Tibial nerve (tissue), 4 donors: ENCODE measurements around the gene ROBO1.

Experiments used
- CTCF ChIP-seq, 5 experiments: fragments of 200-600 bp in 3 of 5; fragments of 450-650 bp in 2 of 5; sonication (generic) in 3 of 5; IDR thresholded peaks; one replicate each; pipeline ENCODE4 v1.5.1; 2016 to 2019; ENCODE audit warnings: antibody characterized with exemption in 5 of 5, mild to moderate bottlenecking in 3 of 5, moderate library complexity in 2 of 5
- EP300 ChIP-seq, 2 donors: sonication (generic); formaldehyde crosslinking; IDR thresholded peaks; one replicate each; pipeline ENCODE4 v1.6.1; 2017; ENCODE audit warnings: antibody characterized with exemption in 2 of 2, mild to moderate bottlenecking in 1 of 2

GRCh38 chr3:78913711-78914110 lies 854.1 kb downstream of the ROBO1 start:
- TF ChIP-seq CTCF (IDR thresholded peaks at IDR 0.05) (no peak), EP300 (IDR thresholded peaks at IDR 0.05) (no peak)
